DND-41 (cell line): ENCODE results near the gene DCDC1.

ENCODE experiments used
- ATAC-seq: fragments of 200-7000 bp; cut with Tn5 transposase; 3 replicates; pipeline ENCODE4 v1.9.1; 2021; ENCODE audit warnings: low read depth; ENCODE audit not compliant: insufficient read depth
- DNase-seq: peaks from one replicate; pipeline ENCODE4 v3.0.0-alpha.2; 2020
- H2AFZ ChIP-seq: 2 replicates; pipeline ENCODE4 v1.6.0; 2012; ENCODE audit warnings: low read depth, low read length
- H3K27ac ChIP-seq: 2 replicates; pipeline ENCODE4 v1.5.1; 2012; ENCODE audit warnings: low read length, inconsistent platforms
- H3K27me3 ChIP-seq: fragments of 200-600 bp; sonication (generic); 2 replicates; pipeline ENCODE4 v1.6.0; 2012; ENCODE audit warnings: low read length, mild to moderate bottlenecking, inconsistent platforms; ENCODE audit not compliant: insufficient read depth, poor library complexity
- H3K36me3 ChIP-seq: 2 replicates; pipeline ENCODE4 v1.5.1; 2012; ENCODE audit warnings: low read length, inconsistent platforms; ENCODE audit not compliant: insufficient read depth
- H3K4me1 ChIP-seq: 2 replicates; pipeline ENCODE4 v1.5.1; 2012; ENCODE audit warnings: mild to moderate bottlenecking, low read length; ENCODE audit not compliant: insufficient read depth
- H3K4me2 ChIP-seq: 2 replicates; pipeline ENCODE4 v1.6.0; 2012; ENCODE audit warnings: mild to moderate bottlenecking, moderate library complexity, low read length, inconsistent platforms; ENCODE audit not compliant: insufficient read depth
- H3K4me3 ChIP-seq, 2 experiments: fragments of 200-600 bp in 1 of 2; shearing (Covaris generic) in 1 of 2; 2 replicates each; pipeline ENCODE4 v1.5.1; 2012 to 2016; ENCODE audit warnings: inconsistent platforms in 2 of 2, low read length in 2 of 2, mild to moderate bottlenecking in 2 of 2, low read depth in 1 of 2, moderate library complexity in 1 of 2
- H3K79me2 ChIP-seq: 2 replicates; pipeline ENCODE4 v1.6.0; 2012; ENCODE audit warnings: low read length, inconsistent platforms; ENCODE audit not compliant: insufficient read depth
- H3K9ac ChIP-seq: 2 replicates; pipeline ENCODE4 v1.6.0; 2012; ENCODE audit warnings: low read depth, mild to moderate bottlenecking, inconsistent platforms, low read length, moderate library complexity
- H3K9me3 ChIP-seq: 2 replicates; pipeline ENCODE4 v1.5.1; 2012; ENCODE audit warnings: low read length, moderate library complexity, mild to moderate bottlenecking, inconsistent platforms; ENCODE audit not compliant: insufficient read depth, severe bottlenecking
- H4K20me1 ChIP-seq: 2 replicates; pipeline ENCODE4 v1.6.0; 2012; ENCODE audit warnings: low read length; ENCODE audit not compliant: insufficient read depth
- CTCF ChIP-seq: IDR thresholded peaks from 2 replicates; pipeline ENCODE4 v1.5.1; 2012; ENCODE audit warnings: borderline replicate concordance, low read length, moderate library complexity, mild to moderate bottlenecking; ENCODE audit not compliant: poor library complexity, severe bottlenecking; ENCODE audit errors: extremely low read depth
- EZH2 ChIP-seq: IDR thresholded peaks from 3 replicates; pipeline ENCODE4 v1.6.1; 2012; ENCODE audit warnings: borderline replicate concordance, low read depth, mild to moderate bottlenecking, moderate library complexity, low read length, inconsistent platforms; ENCODE audit not compliant: severe bottlenecking

DCDC1 gene

GRCh38 chr11:31214372-31214771 is 155.2 kb downstream of the DCDC1 start:
- Histone ChIP-seq H4K20me1 (no peaks in the 10 kb centered on the region), H3K4me3 (no peak overlapping the region), H3K79me2 (no peaks in the 10 kb centered on the region), H2AFZ (no peak overlapping the region), H3K9ac (no peak overlapping the region), H3K27me3 (peaks cover 3% of the 10 kb centered on the region), H3K27ac (no peak overlapping the region), H3K4me2 (no peak overlapping the region), H3K9me3 (no peaks in the 10 kb centered on the region), H3K36me3 (no peaks in the 10 kb centered on the region), H3K4me1 (no peaks in the 10 kb centered on the region)
- TF ChIP-seq CTCF (no peak), EZH2 (no peak)
- no peak for ATAC-seq
- no peak for DNase-seq

- Histone ChIP-seq H3K27ac (no peak overlapping the region), H3K4me1 (no peaks in the 10 kb centered on the region), H4K20me1 (no peaks in the 10 kb centered on the region), H2AFZ (no peak overlapping the region), H3K36me3 (no peaks in the 10 kb centered on the region), H3K9ac (no peak overlapping the region), H3K4me2 (no peak overlapping the region), H3K79me2 (no peaks in the 10 kb centered on the region), H3K9me3 (no peaks in the 10 kb centered on the region), H3K4me3 (no peak overlapping the region), H3K27me3 (no peaks in the 10 kb centered on the region)
- TF ChIP-seq CTCF, result no peak
- TF ChIP-seq EZH2, result no peak
- ATAC-seq, result no peak
- DNase-seq, result no peak
Observed at GRCh38 chr11:31199378-31199777, 170.2 kb downstream of the DCDC1 start.

GRCh38 chr11:31173926-31174680 is 195.4 kb downstream of the DCDC1 start:
- Histone ChIP-seq H3K36me3 (no peaks in the 10 kb centered on the region), H4K20me1 (no peaks in the 10 kb centered on the region; the same call in 1 of the 2 replicates), H2AFZ (no peak overlapping the region), H3K4me3 (no peak overlapping the region), H3K9me3 (peaks cover 13% of the 10 kb centered on the region), H3K4me1 (no peaks in the 10 kb centered on the region), H3K79me2 (no peaks in the 10 kb centered on the region), H3K9ac (no peak overlapping the region), H3K27ac (no peak overlapping the region), H3K4me2 (no peak overlapping the region), H3K27me3 (no peaks in the 10 kb centered on the region)
- no peak for DNase-seq
- TF ChIP-seq EZH2 (no peak), CTCF (no peak)
- no peak for ATAC-seq
